OCI-LY1 (cell line): Measurements from ENCODE around the gene NDUFAF4.

Source experiments
- H2AFZ ChIP-seq: fragments of 200-600 bp; sonication (generic), shearing (Covaris generic); 2 replicates; pipeline ENCODE4 v1.6.0; 2014; ENCODE audit warnings: antibody characterized with exemption, mild to moderate bottlenecking, low read length
- H3F3A ChIP-seq: fragments of 200-600 bp; sonication (generic), shearing (Covaris generic); 2 replicates; pipeline ENCODE4 v1.6.0; 2014; ENCODE audit warnings: mild to moderate bottlenecking, antibody characterized with exemption, low read length, moderate library complexity; ENCODE audit not compliant: insufficient read depth
- H3K27ac ChIP-seq: fragments of 200-600 bp; sonication (generic); 2 replicates; pipeline ENCODE4 v1.5.1; 2014; ENCODE audit warnings: low read length, mixed run types, mild to moderate bottlenecking, low read depth; ENCODE audit not compliant: poor library complexity, severe bottlenecking
- H3K27me3 ChIP-seq: fragments of 200-600 bp; sonication (generic); 2 replicates; pipeline ENCODE4 v1.6.0; 2014; ENCODE audit warnings: antibody characterized with exemption, mild to moderate bottlenecking, low read length, moderate library complexity; ENCODE audit not compliant: insufficient read depth
- H3K36me3 ChIP-seq: fragments of 200-600 bp; sonication (generic); 2 replicates; pipeline ENCODE4 v1.6.1; 2014; ENCODE audit warnings: mild to moderate bottlenecking, antibody characterized with exemption, low read length, moderate library complexity, mixed read lengths; ENCODE audit not compliant: insufficient read depth
- H3K4me1 ChIP-seq: fragments of 200-600 bp; sonication (generic); 2 replicates; pipeline ENCODE4 v1.5.1; 2014; ENCODE audit warnings: mild to moderate bottlenecking, low read length, moderate library complexity; ENCODE audit not compliant: insufficient read depth, severe bottlenecking
- H3K4me2 ChIP-seq: fragments of 200-600 bp; sonication (generic), shearing (Covaris generic); 2 replicates; pipeline ENCODE4 v1.6.1; 2014; ENCODE audit warnings: low read length
- H3K4me3 ChIP-seq: fragments of 200-600 bp; sonication (generic); 2 replicates; pipeline ENCODE4 v1.5.1; 2014; ENCODE audit warnings: low read length, low read depth, mild to moderate bottlenecking, mixed read lengths; ENCODE audit not compliant: poor library complexity, severe bottlenecking
- H3K79me2 ChIP-seq: fragments of 200-600 bp; shearing (Covaris generic); 2 replicates; pipeline ENCODE4 v1.6.1; 2016; ENCODE audit warnings: mixed run types, low read length, mixed read lengths; ENCODE audit not compliant: insufficient read depth
- H3K9ac ChIP-seq: fragments of 200-600 bp; sonication (generic), shearing (Covaris generic); 2 replicates; pipeline ENCODE4 v1.6.1; 2014; ENCODE audit warnings: mild to moderate bottlenecking, low read length, mixed read lengths
- H3K9me2 ChIP-seq: fragments of 200-600 bp; sonication (generic), shearing (Covaris generic); 2 replicates; pipeline ENCODE4 v1.6.1; 2014; ENCODE audit warnings: low read depth, mild to moderate bottlenecking, low read length, mixed read lengths
- H3K9me3 ChIP-seq: fragments of 200-600 bp; shearing (Covaris generic); 2 replicates; pipeline ENCODE4 v1.6.1; 2014; ENCODE audit warnings: low read length, mixed read lengths
- H4K20me1 ChIP-seq: fragments of 200-600 bp; sonication (generic), shearing (Covaris generic); 2 replicates; pipeline ENCODE4 v1.6.0; 2016; ENCODE audit warnings: mild to moderate bottlenecking, low read length; ENCODE audit not compliant: insufficient read depth
- EZH2 ChIP-seq: fragments of 200-600 bp; sonication (generic), shearing (Covaris generic); IDR thresholded peaks from 2 replicates; pipeline ENCODE4 v1.8.0; 2017; ENCODE audit warnings: borderline replicate concordance, mixed run types, mild to moderate bottlenecking, antibody characterized with exemption, low read length, moderate library complexity, mixed read lengths
- TF ChIP-seq, protein P1 (sequence below): fragments of 200-600 bp; sonication (generic), shearing (Covaris generic); IDR thresholded peaks from 2 replicates; pipeline ENCODE4 v1.5.1; 2017; ENCODE audit warnings: mild to moderate bottlenecking, antibody characterized with exemption, low read length, moderate library complexity, mixed read lengths

The NDUFAF4 gene

DNA sequence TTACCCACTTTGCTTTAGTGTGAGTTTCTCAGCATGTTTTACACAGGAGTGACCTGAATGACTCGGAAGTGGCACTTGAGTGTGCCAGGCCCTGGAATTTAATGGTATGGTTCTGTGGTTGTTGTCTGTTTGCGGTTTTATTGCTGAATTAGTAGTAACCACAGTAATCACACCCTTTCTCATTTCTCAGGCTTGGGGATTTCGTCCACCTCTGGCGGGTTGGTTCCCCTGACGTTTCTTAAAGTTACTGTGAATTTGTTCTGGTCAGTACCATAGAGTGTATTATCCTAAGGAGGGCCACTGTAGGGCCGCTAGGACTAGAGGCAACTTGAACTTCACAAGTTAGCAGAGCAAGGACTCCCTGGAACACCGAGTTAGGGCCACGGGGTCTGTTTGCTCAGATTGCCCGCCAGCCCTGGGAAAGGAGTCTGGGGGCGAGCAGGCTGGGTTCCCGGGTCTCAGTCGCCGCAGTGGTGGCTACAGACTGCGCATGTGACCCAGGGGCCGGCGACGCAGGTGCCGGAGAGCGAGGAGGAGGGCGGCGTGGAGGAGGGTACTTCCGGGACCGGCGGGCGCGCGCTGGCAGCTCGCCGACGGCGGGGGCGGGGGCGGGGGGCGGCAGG lies 26.3 kb upstream of the NDUFAF4 start:
- H3K9me3 ChIP-seq: no peaks in the 10 kb centered on the region
- H3K9me2 ChIP-seq: no peaks in the 10 kb centered on the region
- no peaks in the 10 kb centered on the region for H4K20me1 ChIP-seq
- H3K79me2 ChIP-seq: no peaks in the 10 kb centered on the region
- peak overlapping the region; percentile 82 for H3K27ac ChIP-seq
- no peaks in the 10 kb centered on the region for H3K27me3 ChIP-seq
- peak overlapping the region; percentile 81 for H3K9ac ChIP-seq
- peak overlapping the region; percentile 88 for H3K4me2 ChIP-seq
- peaks cover 32% of the 10 kb centered on the region for H3K4me1 ChIP-seq
- no peak for TF ChIP-seq EZH2
- TF ChIP-seq, protein P1, sequence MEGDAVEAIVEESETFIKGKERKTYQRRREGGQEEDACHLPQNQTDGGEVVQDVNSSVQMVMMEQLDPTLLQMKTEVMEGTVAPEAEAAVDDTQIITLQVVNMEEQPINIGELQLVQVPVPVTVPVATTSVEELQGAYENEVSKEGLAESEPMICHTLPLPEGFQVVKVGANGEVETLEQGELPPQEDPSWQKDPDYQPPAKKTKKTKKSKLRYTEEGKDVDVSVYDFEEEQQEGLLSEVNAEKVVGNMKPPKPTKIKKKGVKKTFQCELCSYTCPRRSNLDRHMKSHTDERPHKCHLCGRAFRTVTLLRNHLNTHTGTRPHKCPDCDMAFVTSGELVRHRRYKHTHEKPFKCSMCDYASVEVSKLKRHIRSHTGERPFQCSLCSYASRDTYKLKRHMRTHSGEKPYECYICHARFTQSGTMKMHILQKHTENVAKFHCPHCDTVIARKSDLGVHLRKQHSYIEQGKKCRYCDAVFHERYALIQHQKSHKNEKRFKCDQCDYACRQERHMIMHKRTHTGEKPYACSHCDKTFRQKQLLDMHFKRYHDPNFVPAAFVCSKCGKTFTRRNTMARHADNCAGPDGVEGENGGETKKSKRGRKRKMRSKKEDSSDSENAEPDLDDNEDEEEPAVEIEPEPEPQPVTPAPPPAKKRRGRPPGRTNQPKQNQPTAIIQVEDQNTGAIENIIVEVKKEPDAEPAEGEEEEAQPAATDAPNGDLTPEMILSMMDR: no peak
- H3K36me3 ChIP-seq: no peaks in the 10 kb centered on the region
- H3K4me3 ChIP-seq: peak overlapping the region; percentile 62
- 0 out of 2 replicates have a peak, but pooled peaks cover 7% of the 10 kb centered on the region for H3F3A ChIP-seq
- peak overlapping the region; percentile 39 for H2AFZ ChIP-seq

DNA sequence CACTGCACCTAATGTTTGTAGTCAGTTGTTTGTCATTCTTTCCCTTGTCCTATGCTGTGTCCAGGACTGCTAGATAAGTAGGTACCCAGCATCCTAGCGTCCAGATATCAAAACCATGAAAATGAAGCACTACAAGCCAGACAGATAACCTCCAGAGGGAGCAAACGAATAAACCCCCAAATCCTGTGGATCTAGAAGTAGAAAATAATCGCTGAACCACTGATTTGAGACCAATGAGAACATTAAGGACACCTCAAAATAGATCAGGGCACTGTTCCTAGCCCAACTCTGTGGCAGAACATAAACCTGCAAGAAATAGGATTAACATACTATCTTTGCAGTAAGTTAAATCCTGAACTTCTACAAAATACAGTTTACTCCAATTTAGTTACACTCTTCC lies 25.7 kb upstream of the NDUFAF4 start:
- Histone ChIP-seq H3K4me1 (peaks cover 32% of the 10 kb centered on the region), H2AFZ (peak overlapping the region; percentile 39), H3K27me3 (no peaks in the 10 kb centered on the region), H3K4me3 (peak overlapping the region; percentile 62), H3K9me2 (no peaks in the 10 kb centered on the region), H3K9me3 (no peaks in the 10 kb centered on the region), H3K4me2 (peak overlapping the region; percentile 88), H3F3A (0 out of 2 replicates have a peak, but pooled peaks cover 7% of the 10 kb centered on the region), H3K27ac (peak overlapping the region; percentile 82), H3K79me2 (no peaks in the 10 kb centered on the region), H3K9ac (peak overlapping the region; percentile 81), H3K36me3 (no peaks in the 10 kb centered on the region), H4K20me1 (no peaks in the 10 kb centered on the region)
- TF ChIP-seq, protein P1: no peak

DNA sequence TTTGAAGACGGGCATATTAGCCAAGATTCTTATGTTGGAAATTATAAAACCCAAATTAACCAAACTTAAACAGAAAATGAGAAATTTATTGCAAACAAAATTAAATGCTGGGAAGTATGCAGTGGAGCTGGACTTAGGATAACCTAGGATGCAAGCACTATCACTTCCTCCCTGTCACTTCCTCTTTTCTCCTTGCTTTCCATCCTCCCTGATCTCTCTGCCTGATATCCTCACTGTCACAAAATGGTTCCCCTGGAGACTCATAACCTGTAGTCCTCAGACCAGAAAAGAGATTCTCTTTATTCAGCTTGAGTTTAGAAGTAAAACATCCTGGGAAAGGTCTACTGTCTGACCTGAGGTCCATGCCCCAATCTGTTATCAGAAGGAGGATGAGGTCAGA lies 19.4 kb upstream of the NDUFAF4 start:
- no peaks in the 10 kb centered on the region for H3K79me2 ChIP-seq
- no peak overlapping the region for H3K4me2 ChIP-seq
- H3K4me3 ChIP-seq: no peak overlapping the region

More for the DNA sequence above, 19.4 kb upstream of the NDUFAF4 start:
- TF ChIP-seq EZH2: no peak
- TF ChIP-seq, protein P1: no peak
- Histone ChIP-seq H3K4me1 (peaks cover 7% of the 10 kb centered on the region), H4K20me1 (no peaks in the 10 kb centered on the region), H3K9ac (no peak overlapping the region), H3K36me3 (no peaks in the 10 kb centered on the region), H3K27ac (no peak overlapping the region), H3F3A (no peaks in the 10 kb centered on the region), H2AFZ (no peak overlapping the region), H3K27me3 (no peaks in the 10 kb centered on the region), H3K9me2 (no peaks in the 10 kb centered on the region), H3K9me3 (no peaks in the 10 kb centered on the region)
